HG03095 (cell line): ENCODE data around the gene ADAMTSL5.
"Not testable (repeated sequence)": the region's sequence is repeated elsewhere in the genome, so short reads cannot be mapped to it uniquely, and the experiment has no call there.

Experiments used
- ATAC-seq: cut with Tn5 transposase; IDR thresholded peaks from one replicate; pipeline ENCODE4 v1.9.1; 2021; ENCODE audit warnings: moderate library complexity; ENCODE audit not compliant: unreplicated experiment

The ADAMTSL5 gene

GRCh38 chr19:1482361-1483130 lies 30.3 kb downstream of the ADAMTSL5 start:
- ATAC-seq = no peak

GRCh38 chr19:1481893-1482360 lies 30.9 kb downstream of the ADAMTSL5 start:
- no peak for ATAC-seq

- ATAC-seq = no peak
Observed at GRCh38 chr19:1481224-1481892, 31.5 kb downstream of the ADAMTSL5 start.

- peak; percentile 78 for ATAC-seq
Observed at GRCh38 chr19:1478934-1479707, 33.7 kb downstream of the ADAMTSL5 start, which contains the start of gene C19orf25. TSS of gene C19orf25 (minus strand) at chr19:1479215. CDS start at chr19:1478903, 312 bp downstream.

- ATAC-seq = not testable (repeated sequence)
Observed at GRCh38 chr19:1477056-1477455, 35.8 kb downstream of the ADAMTSL5 start.

- no peak for ATAC-seq
Observed at GRCh38 chr19:1475751-1476437, 36.9 kb downstream of the ADAMTSL5 start.

- no peak for ATAC-seq
Observed at GRCh38 chr19:1474765-1475351, 38.0 kb downstream of the ADAMTSL5 start.

- no peak for ATAC-seq
Observed at GRCh38 chr19:1474011-1474764, 38.6 kb downstream of the ADAMTSL5 start.

- no peak for ATAC-seq
Observed at GRCh38 chr19:1473085-1473851, 39.6 kb downstream of the ADAMTSL5 start.

GRCh38 chr19:1472231-1473084 lies 40.4 kb downstream of the ADAMTSL5 start:
- no peak for ATAC-seq

GRCh38 chr19:1471515-1472160 lies 41.2 kb downstream of the ADAMTSL5 start:
- ATAC-seq = no peak

- no peak for ATAC-seq
Observed at GRCh38 chr19:1471010-1471514, 41.8 kb downstream of the ADAMTSL5 start.

- no peak for ATAC-seq
Observed at GRCh38 chr19:1470305-1471009, 42.4 kb downstream of the ADAMTSL5 start.

GRCh38 chr19:1470055-1470304 lies 42.8 kb downstream of the ADAMTSL5 start:
- no peak for ATAC-seq

- no peak for ATAC-seq
Observed at GRCh38 chr19:1469255-1470054, 43.4 kb downstream of the ADAMTSL5 start.

GRCh38 chr19:1468821-1469254 lies 44.0 kb downstream of the ADAMTSL5 start:
- ATAC-seq = no peak
